SK-N-SH (cell line): ENCODE results near the gene CHRNB1. TPM values are rescaled to one million over a fixed set of nuclear protein-coding genes. Genes with fewer than 3 reads are reported as not detected.

ENCODE experiments used
- CTCF ChIA-PET: fragments of 300-600, 350-600 bp; formaldehyde crosslinking; extraction: SDS; loops from one replicate; lab custom pipeline; 2021; lab: Yijun Ruan, JAX
- POLR2A ChIA-PET: fragments of 350-600 bp; sonication (Branson Sonifier 250); formaldehyde crosslinking; extraction: SDS; loops from one replicate; lab custom pipeline; 2020; ENCODE audit warnings: antibody characterized with exemption, inconsistent platforms; lab: Yijun Ruan, JAX
- DNase-seq: peaks from one replicate; pipeline ENCODE4 v3.0.0; 2012
- H2AFZ ChIP-seq: fragments of 200-600 bp; sonication (generic); 2 replicates; pipeline ENCODE4 v1.8.1; 2016; ENCODE audit warnings: antibody characterized with exemption, mild to moderate bottlenecking, low read depth
- H3F3A ChIP-seq: fragments of 200-600 bp; sonication (generic); replicated peaks from 2 replicates; pipeline ENCODE3; 2016; ENCODE audit warnings: antibody characterized with exemption, mild to moderate bottlenecking; ENCODE audit not compliant: insufficient read depth
- H3K27ac ChIP-seq, 2 experiments: fragments of 200-500 bp in 1 of 2; fragments of 200-600 bp in 1 of 2; sonication (Bioruptor generic) in 1 of 2; sonication (generic), shearing (Covaris generic) in 1 of 2; 2 replicates each; pipeline versions ENCODE4 v1.5.1 to v1.6.1; 2014 to 2016; ENCODE audit warnings: low read depth in 2 of 2, inconsistent platforms in 1 of 2, low read length in 1 of 2, mild to moderate bottlenecking in 1 of 2, mixed read lengths in 1 of 2
- H3K27me3 ChIP-seq: fragments of 200-600 bp; sonication (generic), shearing (Covaris generic); 2 replicates; pipeline ENCODE4 v1.6.1; 2016; ENCODE audit warnings: mixed run types; ENCODE audit not compliant: insufficient read depth
- H3K36me3 ChIP-seq, 2 experiments: fragments of 200-500 bp in 1 of 2; fragments of 200-600 bp in 1 of 2; sonication (Bioruptor generic) in 1 of 2; sonication (generic) in 1 of 2; replicated peaks in 1 of 2; 2 replicates each; pipeline versions ENCODE3 to v1.5.1; 2014 to 2016; ENCODE audit warnings: low read length in 1 of 2, mild to moderate bottlenecking in 1 of 2; ENCODE audit not compliant: insufficient read depth in 2 of 2, control insufficient read depth in 1 of 2
- H3K4me1 ChIP-seq, 2 experiments: fragments of 200-500 bp in 1 of 2; fragments of 200-600 bp in 1 of 2; sonication (Bioruptor generic) in 1 of 2; sonication (generic), shearing (Covaris generic) in 1 of 2; 2 replicates each; pipeline versions ENCODE4 v1.5.1 to v1.6.1; 2014 to 2016; ENCODE audit warnings: low read depth in 1 of 2, low read length in 1 of 2, mixed run types in 1 of 2; ENCODE audit not compliant: insufficient read depth in 2 of 2, control insufficient read depth in 1 of 2
- H3K4me2 ChIP-seq: fragments of 200-600 bp; sonication (generic), shearing (Covaris generic); 2 replicates; pipeline ENCODE4 v1.6.1; 2017; ENCODE audit warnings: mixed run types
- H3K4me3 ChIP-seq, 2 experiments: fragments of 200-500 bp in 1 of 2; fragments of 200-600 bp in 1 of 2; sonication (Bioruptor generic) in 1 of 2; sonication (generic), shearing (Covaris generic) in 1 of 2; 2 replicates each; pipeline versions ENCODE4 v1.5.1 to v1.8.1; 2014 to 2016; ENCODE audit warnings: low read depth in 2 of 2, inconsistent platforms in 1 of 2, low read length in 1 of 2, mild to moderate bottlenecking in 1 of 2, mixed read lengths in 1 of 2, moderate library complexity in 1 of 2
- H3K79me2 ChIP-seq: fragments of 200-600 bp; sonication (generic); 2 replicates; pipeline ENCODE4 v1.8.1; 2017; ENCODE audit warnings: mild to moderate bottlenecking; ENCODE audit not compliant: insufficient read depth
- H3K9ac ChIP-seq: fragments of 200-600 bp; sonication (generic); 2 replicates; pipeline ENCODE4 v1.6.1; 2017; ENCODE audit warnings: mixed run types
- H3K9me2 ChIP-seq: fragments of 200-600 bp; sonication (generic); 2 replicates; pipeline ENCODE4 v1.6.1; 2017; ENCODE audit warnings: mixed run types
- H3K9me3 ChIP-seq: fragments of 200-600 bp; sonication (generic); 2 replicates; pipeline ENCODE4 v1.6.1; 2017; ENCODE audit warnings: mixed run types, mild to moderate bottlenecking, moderate library complexity
- H4K20me1 ChIP-seq: fragments of 200-600 bp; sonication (generic); 2 replicates; pipeline ENCODE4 v1.6.1; 2017; ENCODE audit warnings: mild to moderate bottlenecking, mixed run types; ENCODE audit not compliant: insufficient read depth
- CHD2 ChIP-seq: fragments of 150-350 bp; IDR thresholded peaks from 2 replicates; pipeline ENCODE4 v1.6.1; 2018; ENCODE audit warnings: low read length; ENCODE audit not compliant: partially characterized antibody
- CTCF ChIP-seq: fragments of 200-600 bp; sonication (generic); IDR thresholded peaks from 2 replicates; pipeline ENCODE4 v1.6.1; 2017; ENCODE audit warnings: antibody characterized with exemption, mild to moderate bottlenecking, moderate library complexity
- ELF1 ChIP-seq: IDR thresholded peaks from 2 replicates; pipeline ENCODE4 v1.4.0; 2012
- EP300 ChIP-seq, 2 experiments: IDR thresholded peaks; 2 replicates each; pipeline versions ENCODE4 v1.4.0 to v1.6.1; 2012; ENCODE audit warnings: borderline replicate concordance in 1 of 2, low read depth in 1 of 2, low read length in 1 of 2
- EZH2phosphoT487 ChIP-seq: fragments of 200-600 bp; sonication (generic); IDR thresholded peaks from 2 replicates; pipeline ENCODE4 v1.6.1; 2017; ENCODE audit warnings: low read depth, mixed run types, mild to moderate bottlenecking, antibody characterized with exemption, moderate library complexity, borderline replicate concordance
- FOSL2 ChIP-seq: IDR thresholded peaks from 2 replicates; pipeline ENCODE4 v1.4.0; 2012; ENCODE audit warnings: low read depth, mild to moderate bottlenecking, moderate library complexity, borderline replicate concordance
- FOXM1 ChIP-seq: IDR thresholded peaks from 2 replicates; pipeline ENCODE4 v1.4.0; 2012; ENCODE audit warnings: low read depth, mild to moderate bottlenecking
- GABPA ChIP-seq: IDR thresholded peaks from 2 replicates; pipeline ENCODE4 v1.4.0; 2012; ENCODE audit warnings: low read depth, mild to moderate bottlenecking
- GATA2 ChIP-seq: sonication (generic); formaldehyde crosslinking; IDR thresholded peaks from 2 replicates; pipeline ENCODE4 v1.5.0; 2020; ENCODE audit warnings: mild to moderate bottlenecking, missing genetic modification reagents
- IRF3 ChIP-seq: fragments of 150-350 bp; IDR thresholded peaks from 2 replicates; pipeline ENCODE4 v1.6.1; 2016; ENCODE audit warnings: mild to moderate bottlenecking, low read depth, low read length
- JUND ChIP-seq: IDR thresholded peaks from 2 replicates; pipeline ENCODE4 v1.4.0; 2012
- MEF2A ChIP-seq: IDR thresholded peaks from 2 replicates; pipeline ENCODE4 v1.4.0; 2012; ENCODE audit warnings: low read depth, borderline replicate concordance
- MXI1 ChIP-seq: IDR thresholded peaks from 2 replicates; pipeline ENCODE4 v1.6.1; 2012; ENCODE audit warnings: mild to moderate bottlenecking, low read depth, low read length, improper control_type of control experiment
- NFIC ChIP-seq: IDR thresholded peaks from 2 replicates; pipeline ENCODE4 v1.4.0; 2012; ENCODE audit warnings: borderline replicate concordance
- NRF1 ChIP-seq: IDR thresholded peaks from 2 replicates; pipeline ENCODE4 v1.6.1; 2012; ENCODE audit warnings: low read depth, mild to moderate bottlenecking, low read length
- PBX3 ChIP-seq: IDR thresholded peaks from 2 replicates; pipeline ENCODE4; 2012
- POLR2AphosphoS5 ChIP-seq: IDR thresholded peaks from 2 replicates; pipeline ENCODE4 v1.6.1; 2012; ENCODE audit warnings: low read depth, low read length
- RFX5 ChIP-seq: IDR thresholded peaks from 2 replicates; pipeline ENCODE4 v1.6.1; 2012; ENCODE audit warnings: mild to moderate bottlenecking, improper control_type of control experiment, low read length
- RXRA ChIP-seq: IDR thresholded peaks from 2 replicates; pipeline ENCODE4 v1.4.0; 2012; ENCODE audit warnings: low read depth, mild to moderate bottlenecking, borderline replicate concordance
- SIN3A ChIP-seq: IDR thresholded peaks from 2 replicates; pipeline ENCODE4 v1.6.1; 2012; ENCODE audit warnings: low read depth, mild to moderate bottlenecking, low read length, moderate library complexity, borderline replicate concordance
- SMC3 ChIP-seq: IDR thresholded peaks from 2 replicates; pipeline ENCODE4 v1.6.1; 2012; ENCODE audit warnings: low read depth, low read length, improper control_type of control experiment
- TCF12 ChIP-seq: IDR thresholded peaks from 2 replicates; pipeline ENCODE4 v1.4.0; 2012
- TEAD4 ChIP-seq: IDR thresholded peaks from 2 replicates; pipeline ENCODE4 v1.4.0; 2012; ENCODE audit warnings: mild to moderate bottlenecking, borderline replicate concordance; ENCODE audit not compliant: insufficient read depth
- USF1 ChIP-seq: IDR thresholded peaks from 2 replicates; pipeline ENCODE4 v1.4.0; 2012; ENCODE audit warnings: low read depth, borderline replicate concordance
- USF2 ChIP-seq: fragments of 150-350 bp; IDR thresholded peaks from 2 replicates; pipeline ENCODE4 v1.6.1; 2017; ENCODE audit warnings: antibody characterized with exemption, low read length, low read depth, borderline replicate concordance
- WGBS: methylation state at CpG from one replicate; pipeline ENCODE4 v1.1.6; 2017; ENCODE audit warnings: low lambda C conversion rate; 5-methylcytosine and 5-hydroxymethylcytosine counted together
- polyA plus RNA-seq, 3 experiments: library from polyadenylated mRNA; depleted of rRNA; stranded (reverse); fragments of >200 nt; gene quantifications; 2 replicates each; pipeline ENCODE4 v1.2.3, GENCODE V29; 2012

The CHRNB1 gene
- polyA plus RNA-seq, 1 of the 3 experiments (the other 2 are of a cell fraction), result 26.8 TPM

- peaks cover 46% of the 10 kb centered on the region for H4K20me1 ChIP-seq
- WGBS, result under 1% methylated on average over 48 of the region's 64 CpGs
- no peaks in the 10 kb centered on the region for H3K9me2 ChIP-seq
- peak; percentile 98 for DNase-seq
- H3K9ac ChIP-seq, result peak within 1 kb of the TSS; percentile 100
- ChIA-PET CTCF (interaction anchor here (0.8 to 4.4 kb wide), 5 partner anchors 30 to 307 kb away, joined by 3 to 22 read pairs (median 5); partner anchors contain the start of gene TMEM95), POLR2A (interaction anchor here (0.6 to 2.3 kb wide), 10 partner anchors 8 to 229 kb away, joined by 3 to 19 read pairs (median 4); partner anchors contain the start of genes FGF11, TP53 and WRAP53)
- peak within 1 kb of the TSS; percentile 95 for H3K4me2 ChIP-seq
- peaks cover 11% of the 10 kb centered on the region for H3F3A ChIP-seq
- H3K4me1 ChIP-seq, result peaks cover 31 to 34% of the 10 kb centered on the region in 2 experiments
- H3K27ac ChIP-seq, result peak within 1 kb of the TSS; percentile 99
- H3K4me3 ChIP-seq, result peak within 1 kb of the TSS; percentile 85 to 100
- H2AFZ ChIP-seq, result peak within 1 kb of the TSS; percentile 92
- no peaks in the 10 kb centered on the region for H3K9me3 ChIP-seq
- peaks cover 0 to 3% of the 10 kb centered on the region in 2 experiments for H3K36me3 ChIP-seq
- H3K79me2 ChIP-seq, result peaks cover 80% of the 10 kb centered on the region
- no peaks in the 10 kb centered on the region for H3K27me3 ChIP-seq
- no peak for TF ChIP-seq EZH2phosphoT487
- TF ChIP-seq RXRA, result no peak
- TF ChIP-seq CHD2, result peak; percentile 51
- TF ChIP-seq TEAD4, result peak; percentile 11; the same call in 1 of the 2 replicates
- no peak for TF ChIP-seq IRF3
- peak in 1 of 2 experiments; percentile 2; a peak in 2 of 4 replicates for TF ChIP-seq EP300 (IDR thresholded peaks at IDR 0.05; ENCODE audit: borderline replicate concordance in 1 of 2, low read depth in 1 of 2, low read length in 1 of 2)
- TF ChIP-seq JUND, result no peak
- TF ChIP-seq GATA2 (CRISPR knock-in tag), result no peak
- no peak for TF ChIP-seq CTCF
- TF ChIP-seq USF1, result no peak
- no peak for TF ChIP-seq FOSL2
- no peak for TF ChIP-seq ELF1
- 0 out of 2 replicates have a peak, but pooled peaks have one; percentile 26 for TF ChIP-seq PBX3
- no peak; the same call in 1 of the 2 replicates for TF ChIP-seq MXI1
- 0 out of 2 replicates have a peak, but pooled peaks have one; percentile 42 for TF ChIP-seq RFX5
- peak; percentile 96 for TF ChIP-seq NRF1
- TF ChIP-seq NFIC, result no peak
- peak; percentile 98 for TF ChIP-seq SIN3A
- TF ChIP-seq FOXM1, result no peak
- no peak for TF ChIP-seq TCF12
- TF ChIP-seq POLR2AphosphoS5, result peak; percentile 100
- peak; percentile 18; the same call in 1 of the 2 replicates for TF ChIP-seq SMC3
- peak; percentile 45; the same call in 1 of the 2 replicates for TF ChIP-seq GABPA
- TF ChIP-seq USF2, result 0 out of 2 replicates have a peak, but pooled peaks have one; percentile 2
- no peak for TF ChIP-seq MEF2A
These were observed 39.4 kb downstream of the CHRNB1 start, which contains the start of gene POLR2A for GRCh38 chr17:7484067-7484918. POLR2A (plus strand) TSS chr17:7484366.
